Ishikawa (cell line): ENCODE results near the gene IGF2BP3.

ENCODE experiments used
- CEBPB ChIP-seq: IDR thresholded peaks from 2 replicates; pipeline ENCODE4 v1.6.1; 2012
- CREB1 ChIP-seq: IDR thresholded peaks from 2 replicates; pipeline ENCODE4 v1.6.1; 2012; ENCODE audit warnings: low read depth
- EGR1 ChIP-seq: IDR thresholded peaks from 2 replicates; pipeline ENCODE4 v1.6.1; 2012
- EP300 ChIP-seq: IDR thresholded peaks from 2 replicates; pipeline ENCODE4 v1.6.1; 2012; ENCODE audit warnings: borderline replicate concordance
- FOXM1 ChIP-seq: IDR thresholded peaks from 2 replicates; pipeline ENCODE4 v1.6.1; 2012; ENCODE audit warnings: low read depth, borderline replicate concordance
- NFIC ChIP-seq: IDR thresholded peaks from 2 replicates; pipeline ENCODE4 v1.6.1; 2012
- RAD21 ChIP-seq: IDR thresholded peaks from 2 replicates; pipeline ENCODE4 v1.6.1; 2012; ENCODE audit warnings: low read depth
- TAF1 ChIP-seq: IDR thresholded peaks from 2 replicates; pipeline ENCODE4 v1.6.1; 2012; ENCODE audit warnings: low read depth, mild to moderate bottlenecking
- TCF12 ChIP-seq: IDR thresholded peaks from 2 replicates; pipeline ENCODE4 v1.6.1; 2012; ENCODE audit warnings: low read depth
- TEAD4 ChIP-seq: IDR thresholded peaks from 2 replicates; pipeline ENCODE4 v1.6.1; 2012
- YY1 ChIP-seq: IDR thresholded peaks from 2 replicates; pipeline ENCODE4 v1.6.1; 2012; ENCODE audit warnings: low read depth
- ZBTB7A ChIP-seq: IDR thresholded peaks from 2 replicates; pipeline ENCODE4 v1.6.1; 2012; ENCODE audit warnings: low read depth
- TF ChIP-seq, protein P1 (sequence below): IDR thresholded peaks from 2 replicates; pipeline ENCODE4 v1.6.1; 2012; ENCODE audit warnings: low read depth, mild to moderate bottlenecking
- TF ChIP-seq, protein P2 (sequence below): IDR thresholded peaks from 2 replicates; pipeline ENCODE4 v1.6.1; 2012
- TF ChIP-seq, protein P3 (sequence below): IDR thresholded peaks from 2 replicates; pipeline ENCODE4 v1.6.1; 2012

Gene IGF2BP3

DNA sequence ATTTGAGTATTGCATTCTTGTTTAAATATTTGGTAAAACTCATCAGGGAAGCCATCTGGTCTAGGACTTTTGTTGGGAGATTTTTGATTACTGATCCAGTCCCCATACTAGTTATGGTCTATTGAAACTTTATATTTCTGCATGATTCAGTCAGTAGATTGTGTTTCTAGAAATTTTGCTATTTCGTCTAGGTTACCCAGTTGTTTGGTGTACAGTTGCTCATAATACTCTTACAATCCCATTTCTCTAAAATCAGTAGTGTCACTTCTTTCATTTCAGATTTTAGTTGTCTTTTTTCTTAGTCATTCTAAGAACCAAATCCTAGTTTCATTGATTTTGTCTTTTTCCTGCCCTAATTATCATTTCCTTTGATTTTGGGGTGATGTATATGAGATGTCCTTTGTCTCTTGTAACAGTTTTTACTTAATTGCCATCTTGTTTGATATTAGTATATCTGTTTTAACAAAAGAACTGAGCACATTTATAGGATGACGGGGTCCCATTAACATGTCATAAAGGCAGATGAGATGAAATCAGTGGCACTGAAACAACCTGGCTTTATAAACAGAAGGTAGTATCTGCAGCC is 163.3 kb downstream of the IGF2BP3 start:
- TF ChIP-seq TAF1 (no peak), RAD21 (no peak), YY1 (no peak), FOXM1 (no peak), EP300 (no peak), ZBTB7A (no peak), NFIC (no peak), CREB1 (no peak), TEAD4 (no peak), EGR1 (no peak), TCF12 (no peak), CEBPB (no peak)
- TF ChIP-seq, protein P1, sequence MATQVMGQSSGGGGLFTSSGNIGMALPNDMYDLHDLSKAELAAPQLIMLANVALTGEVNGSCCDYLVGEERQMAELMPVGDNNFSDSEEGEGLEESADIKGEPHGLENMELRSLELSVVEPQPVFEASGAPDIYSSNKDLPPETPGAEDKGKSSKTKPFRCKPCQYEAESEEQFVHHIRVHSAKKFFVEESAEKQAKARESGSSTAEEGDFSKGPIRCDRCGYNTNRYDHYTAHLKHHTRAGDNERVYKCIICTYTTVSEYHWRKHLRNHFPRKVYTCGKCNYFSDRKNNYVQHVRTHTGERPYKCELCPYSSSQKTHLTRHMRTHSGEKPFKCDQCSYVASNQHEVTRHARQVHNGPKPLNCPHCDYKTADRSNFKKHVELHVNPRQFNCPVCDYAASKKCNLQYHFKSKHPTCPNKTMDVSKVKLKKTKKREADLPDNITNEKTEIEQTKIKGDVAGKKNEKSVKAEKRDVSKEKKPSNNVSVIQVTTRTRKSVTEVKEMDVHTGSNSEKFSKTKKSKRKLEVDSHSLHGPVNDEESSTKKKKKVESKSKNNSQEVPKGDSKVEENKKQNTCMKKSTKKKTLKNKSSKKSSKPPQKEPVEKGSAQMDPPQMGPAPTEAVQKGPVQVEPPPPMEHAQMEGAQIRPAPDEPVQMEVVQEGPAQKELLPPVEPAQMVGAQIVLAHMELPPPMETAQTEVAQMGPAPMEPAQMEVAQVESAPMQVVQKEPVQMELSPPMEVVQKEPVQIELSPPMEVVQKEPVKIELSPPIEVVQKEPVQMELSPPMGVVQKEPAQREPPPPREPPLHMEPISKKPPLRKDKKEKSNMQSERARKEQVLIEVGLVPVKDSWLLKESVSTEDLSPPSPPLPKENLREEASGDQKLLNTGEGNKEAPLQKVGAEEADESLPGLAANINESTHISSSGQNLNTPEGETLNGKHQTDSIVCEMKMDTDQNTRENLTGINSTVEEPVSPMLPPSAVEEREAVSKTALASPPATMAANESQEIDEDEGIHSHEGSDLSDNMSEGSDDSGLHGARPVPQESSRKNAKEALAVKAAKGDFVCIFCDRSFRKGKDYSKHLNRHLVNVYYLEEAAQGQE = no peak
- TF ChIP-seq, protein P2, sequence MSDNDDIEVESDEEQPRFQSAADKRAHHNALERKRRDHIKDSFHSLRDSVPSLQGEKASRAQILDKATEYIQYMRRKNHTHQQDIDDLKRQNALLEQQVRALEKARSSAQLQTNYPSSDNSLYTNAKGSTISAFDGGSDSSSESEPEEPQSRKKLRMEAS = no peak
- TF ChIP-seq, protein P3, sequence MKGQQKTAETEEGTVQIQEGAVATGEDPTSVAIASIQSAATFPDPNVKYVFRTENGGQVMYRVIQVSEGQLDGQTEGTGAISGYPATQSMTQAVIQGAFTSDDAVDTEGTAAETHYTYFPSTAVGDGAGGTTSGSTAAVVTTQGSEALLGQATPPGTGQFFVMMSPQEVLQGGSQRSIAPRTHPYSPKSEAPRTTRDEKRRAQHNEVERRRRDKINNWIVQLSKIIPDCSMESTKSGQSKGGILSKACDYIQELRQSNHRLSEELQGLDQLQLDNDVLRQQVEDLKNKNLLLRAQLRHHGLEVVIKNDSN = no peak

DNA sequence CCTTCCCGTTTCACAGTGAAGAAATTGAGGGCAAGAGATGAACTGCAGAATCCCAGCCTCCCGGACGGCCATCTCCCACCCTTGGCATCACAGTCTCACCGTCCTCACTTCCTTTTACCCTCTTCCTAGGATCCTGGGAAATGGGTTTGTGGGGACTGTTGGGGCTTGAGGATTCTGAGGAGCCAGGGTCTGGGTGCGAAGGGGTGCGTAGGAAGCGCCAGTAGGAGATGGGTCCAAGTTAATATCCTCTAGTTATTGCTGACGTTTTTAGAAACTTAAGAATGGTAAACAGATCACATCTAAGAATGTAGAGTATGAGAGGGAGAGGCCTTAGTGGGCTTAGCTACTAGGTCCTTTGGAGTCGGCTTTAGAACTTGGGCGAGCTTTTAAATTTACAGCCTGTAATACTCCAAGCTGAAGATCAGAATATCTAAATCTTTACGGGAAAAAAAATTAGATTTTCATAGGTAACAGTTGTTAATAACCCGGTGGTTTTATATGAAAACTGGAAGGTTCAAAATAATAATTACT is 170.5 kb downstream of the IGF2BP3 start:
- TF ChIP-seq, protein P3 = no peak
- TF ChIP-seq EGR1 (no peak), NFIC (no peak), RAD21 (no peak), CREB1 (no peak), CEBPB (no peak), TEAD4 (no peak), TCF12 (no peak), ZBTB7A (no peak), TAF1 (no peak), YY1 (no peak), FOXM1 (no peak), EP300 (no peak)
- TF ChIP-seq, protein P2 = no peak
- TF ChIP-seq, protein P1 = no peak

DNA sequence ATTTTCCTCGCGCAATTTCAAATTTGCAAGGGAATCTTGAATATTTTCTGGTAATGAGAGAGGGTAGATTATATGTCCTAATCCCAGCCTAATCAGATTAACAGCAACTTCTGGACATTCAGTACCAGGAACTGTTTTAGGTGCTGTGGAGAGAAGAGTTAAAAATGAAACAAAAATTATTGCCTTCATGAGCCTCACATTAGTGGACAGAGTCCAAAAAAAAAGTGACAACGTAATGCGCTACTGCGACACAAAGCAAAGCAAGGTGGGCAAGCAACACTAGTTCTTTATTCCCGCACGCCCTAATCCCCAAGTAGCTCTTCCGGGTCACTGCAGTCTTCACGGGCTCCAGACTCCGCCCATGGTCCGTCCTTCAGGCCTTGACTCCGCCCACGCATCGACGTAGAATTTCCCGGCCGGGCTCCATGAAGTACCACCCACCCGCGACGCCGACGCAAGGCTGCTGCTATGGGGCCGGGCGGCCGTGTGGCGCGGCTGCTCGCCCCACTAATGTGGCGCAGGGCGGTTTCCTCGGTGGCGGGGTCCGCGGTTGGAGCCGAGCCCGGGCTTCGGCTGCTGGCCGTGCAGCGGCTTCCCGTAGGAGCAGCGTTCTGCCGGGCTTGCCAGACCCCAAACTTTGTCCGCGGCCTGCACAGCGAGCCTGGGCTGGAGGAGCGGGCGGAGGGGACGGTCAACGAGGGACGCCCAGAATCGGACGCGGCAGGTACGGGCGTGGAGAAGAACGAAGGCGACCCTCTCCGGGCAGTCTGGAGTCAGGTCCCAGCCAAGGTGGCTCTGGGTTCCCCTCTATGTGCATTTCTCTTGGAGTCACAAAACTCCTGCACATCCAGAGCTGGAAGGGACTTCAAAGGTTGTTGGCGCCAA is 171.2 kb downstream of the IGF2BP3 start, which contains the start of gene MALSU1:
MALSU1 (plus strand) TSS at position 455 of the 885 bp plus-strand sequence; CDS start at position 469, 14 bp downstream.
- no peak for TF ChIP-seq ZBTB7A
- TF ChIP-seq, protein P1 = no peak
- TF ChIP-seq CREB1 = peak; percentile 87
- TF ChIP-seq, protein P2 = peak; percentile 76
- peak; percentile 62; the same call in 1 of the 2 replicates for TF ChIP-seq EGR1
- peak; percentile 81 for TF ChIP-seq YY1
- TF ChIP-seq TAF1 = peak; percentile 83
- TF ChIP-seq TEAD4 = no peak
- TF ChIP-seq NFIC = no peak
- peak; percentile 69 for TF ChIP-seq TCF12
